Mucosa of descending colon (tissue), 3 donors: ENCODE results near the gene ZNF724. TPM values are rescaled to one million over a fixed set of nuclear protein-coding genes. Genes with fewer than 3 reads are reported as not detected.
"Not testable (repeated sequence)": the region's sequence is repeated elsewhere in the genome, so short reads cannot be mapped to it uniquely, and the experiment has no call there.

Experiments
- ATAC-seq: fragments of 200-7000 bp; cut with Tn5 transposase; one replicate; pipeline ENCODE4 v1.9.1; 2020; ENCODE audit warnings: mild to moderate bottlenecking, moderate library complexity
- DNase-seq, 3 donors: peaks; one replicate each; pipeline ENCODE4 v3.0.0-alpha.2; 2020
- H3K36me3 ChIP-seq: fragments of 200-600 bp; one replicate; pipeline ENCODE4 v1.8.0; 2021; ENCODE audit warnings: low read depth, mild to moderate bottlenecking
- H3K4me1 ChIP-seq: fragments of 200-600 bp; one replicate; pipeline ENCODE4 v1.8.0; 2021; ENCODE audit warnings: low read depth, mild to moderate bottlenecking
- H3K4me3 ChIP-seq: fragments of 200-600 bp; one replicate; pipeline ENCODE4 v1.8.0; 2021; ENCODE audit warnings: mild to moderate bottlenecking
- H3K9me3 ChIP-seq: fragments of 200-600 bp; one replicate; pipeline ENCODE4 v1.8.0; 2021; ENCODE audit warnings: mild to moderate bottlenecking
- CTCF ChIP-seq: fragments of 200-600 bp; IDR thresholded peaks from one replicate; pipeline ENCODE4 v1.8.0; 2022; ENCODE audit warnings: antibody characterized with exemption, mild to moderate bottlenecking
- intact Hi-C, 2 donors: fragments of 100-400 bp; cut with DNase I in 1 of 2; cut with micrococcal nuclease in 1 of 2; formaldehyde crosslinking; loops; one replicate each; pipeline versions ENCODE4 v1.11.0 to v1.11.1; 2022; cut with DNase I, micrococcal nuclease
- total RNA-seq, 3 donors: library from RNA; stranded (reverse); fragmentation: NEBNext Ultra II Directional in 2 of 3; extraction: Animal tissue kit (Norgen Biotek cat#: 25700) in 2 of 3; gene quantifications; one replicate each; pipeline versions ENCODE4 v1.2.1 to v1.2.4, GENCODE V29; 2021 to 2023
- donor health status: DM: no; HTN: no; CAD: no; lungs with moderate emphysema.
- donor health status: DM: no; HTN: no; CAD: no.
- donor health status: DM: no; HTN: yes; CAD: no.

The ZNF724 gene
- total RNA-seq, 3 donors from 2014 or later, result 2.5 to 4.4 (median 2.7) TPM

DNA sequence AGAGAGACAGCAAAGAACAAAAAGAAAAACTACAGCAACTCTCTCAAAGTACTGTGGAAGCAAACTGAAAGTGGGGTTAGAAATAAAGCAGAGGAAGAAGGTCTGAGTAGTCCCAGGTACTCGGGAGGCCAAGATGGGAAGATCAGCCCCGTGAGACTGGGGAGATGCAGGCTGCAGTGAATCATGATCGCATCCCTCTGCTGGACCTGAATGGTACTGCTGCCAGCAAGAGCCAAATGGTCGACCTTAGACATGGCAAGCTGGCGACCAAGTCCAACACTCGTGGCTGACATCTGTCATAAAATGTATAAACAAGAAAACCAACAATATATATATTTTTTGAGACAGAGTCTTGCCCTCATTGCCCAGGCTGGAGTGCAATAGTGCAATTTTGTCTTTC is 33.7 kb upstream of the ZNF724 start:
- ATAC-seq (peak; percentile 90), DNase-seq (peak in 2 of 3 donors; percentile 77 to 80)
- intact Hi-C loops, result no loop called here
- Histone ChIP-seq H3K9me3 (peaks cover 6% of the 10 kb centered on the region), H3K4me1 (no peaks in the 10 kb centered on the region), H3K36me3 (no peaks in the 10 kb centered on the region), H3K4me3 (no peak overlapping the region)
- TF ChIP-seq CTCF, result peak; percentile 84

- Histone ChIP-seq H3K4me1 (peaks cover 5% of the 10 kb centered on the region), H3K4me3 (no peak overlapping the region), H3K9me3 (no peaks in the 10 kb centered on the region), H3K36me3 (no peaks in the 10 kb centered on the region)
- no peak for ATAC-seq
- TF ChIP-seq CTCF, result no peak
- DNase-seq, result no peak
- intact Hi-C loops, result no loop called here
Measured at GRCh38 chr19:23281663-23282276, 31.6 kb upstream of the ZNF724 start.

- intact Hi-C loops, DNase-seq, H3K4me3 ChIP-seq, H3K9me3 ChIP-seq, H3K4me1 ChIP-seq, H3K36me3 ChIP-seq, ATAC-seq: not testable (repeated sequence)
Measured at GRCh38 chr19:23278118-23278517, 27.9 kb upstream of the ZNF724 start.

DNA sequence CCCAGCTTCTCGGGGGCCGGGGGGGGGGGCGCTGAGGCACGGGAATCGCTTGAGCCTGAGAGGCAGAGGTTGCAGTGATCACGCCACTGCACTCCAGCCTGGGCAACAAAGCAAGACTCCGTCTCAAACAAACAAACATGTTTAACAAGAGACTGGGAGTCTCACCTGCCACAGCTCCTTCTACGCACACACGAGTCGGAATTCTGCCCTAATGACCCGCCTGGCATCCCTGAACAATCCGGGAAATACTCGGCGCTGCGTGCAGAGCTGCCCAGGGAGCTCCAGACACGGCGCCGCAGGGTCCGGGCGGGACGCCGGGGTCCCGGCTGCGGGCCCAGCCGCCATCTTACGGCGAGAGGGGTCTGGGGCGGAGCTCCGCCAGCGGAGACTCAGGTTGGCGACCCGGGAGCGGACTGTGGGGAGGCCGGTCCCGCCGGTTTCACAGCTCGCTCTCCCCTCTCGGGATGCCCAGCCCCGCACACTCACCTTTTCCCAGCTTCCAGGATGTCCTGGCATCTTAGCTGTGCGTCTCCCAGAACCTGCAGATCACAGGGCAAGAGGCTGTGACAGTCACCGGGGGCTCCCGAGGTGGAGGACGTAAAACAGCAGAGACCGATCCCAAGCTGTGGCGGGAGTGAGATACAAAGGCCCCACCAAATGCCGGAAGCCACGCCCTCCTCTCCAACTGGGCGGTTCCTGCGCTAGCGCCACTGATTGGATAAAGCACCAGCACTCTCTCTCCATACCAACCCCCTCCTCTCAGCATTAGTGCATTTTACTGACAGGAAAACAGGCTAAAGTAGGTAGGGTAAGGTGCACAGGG is 23.6 kb upstream of the ZNF724 start:
- Histone ChIP-seq H3K4me3 (peak overlapping the region; percentile 78), H3K9me3 (no peaks in the 10 kb centered on the region), H3K4me1 (peaks cover 14% of the 10 kb centered on the region), H3K36me3 (no peaks in the 10 kb centered on the region)
- intact Hi-C loops, result no loop called here
- DNase-seq (peak; percentile 95 to 98 (median 96)), ATAC-seq (peak; percentile 99)
- TF ChIP-seq CTCF, result no peak

GRCh38 chr19:23273022-23273589 is 22.9 kb upstream of the ZNF724 start:
- intact Hi-C loops, result no loop called here
- Histone ChIP-seq H3K4me3 (peak overlapping the region; percentile 78), H3K36me3 (no peaks in the 10 kb centered on the region), H3K4me1 (peaks cover 14% of the 10 kb centered on the region), H3K9me3 (no peaks in the 10 kb centered on the region)
- no peak for TF ChIP-seq CTCF
- peak; percentile 9 for ATAC-seq
- peak in 1 of 3 donors; percentile 45 for DNase-seq
